GM19238 (cell line): Measurements from ENCODE around the gene KANK2.

ENCODE experiments used
- DNase-seq: peaks from one replicate; pipeline ENCODE4 v3.0.0; 2011; ENCODE audit warnings: low spot score; ENCODE audit not compliant: insufficient read length

KANK2 gene

GRCh38 chr19:11226716-11227166 lies 29.4 kb upstream of the KANK2 start:
- DNase-seq, result no peak

- no peak for DNase-seq
These were observed 28.5 kb upstream of the KANK2 start for GRCh38 chr19:11225815-11226214.

GRCh38 chr19:11225172-11225571 lies 27.8 kb upstream of the KANK2 start:
- no peak for DNase-seq

- no peak for DNase-seq
These were observed 27.1 kb upstream of the KANK2 start for GRCh38 chr19:11224429-11224828.

GRCh38 chr19:11223200-11223599 lies 25.9 kb upstream of the KANK2 start:
- DNase-seq, result no peak

- DNase-seq, result no peak
These were observed 23.8 kb upstream of the KANK2 start for GRCh38 chr19:11221082-11221598.

- DNase-seq, result no peak
These were observed 17.0 kb upstream of the KANK2 start for GRCh38 chr19:11214387-11214786.

- DNase-seq, result no peak
These were observed 13.2 kb upstream of the KANK2 start for GRCh38 chr19:11210656-11210928.

GRCh38 chr19:11209839-11210655 lies 12.7 kb upstream of the KANK2 start:
- DNase-seq, result no peak

- DNase-seq, result no peak
These were observed 11.5 kb upstream of the KANK2 start for GRCh38 chr19:11208561-11209471.

- peak; percentile 45 for DNase-seq
These were observed 8.7 kb upstream of the KANK2 start for GRCh38 chr19:11205939-11206570.

- DNase-seq, result no peak
These were observed 7.6 kb upstream of the KANK2 start for GRCh38 chr19:11204943-11205349.

GRCh38 chr19:11204076-11204602 lies 6.8 kb upstream of the KANK2 start:
- no peak for DNase-seq

- DNase-seq, result peak; percentile 70
These were observed 6.1 kb upstream of the KANK2 start for GRCh38 chr19:11203194-11204075.

- DNase-seq, result no peak
These were observed 5.3 kb upstream of the KANK2 start for GRCh38 chr19:11202488-11203193.

- DNase-seq, result no peak
These were observed 4.4 kb upstream of the KANK2 start for GRCh38 chr19:11201791-11202190.

GRCh38 chr19:11200931-11201330 lies 3.6 kb upstream of the KANK2 start:
- DNase-seq, result no peak

GRCh38 chr19:11200015-11200574 lies 2.8 kb upstream of the KANK2 start:
- DNase-seq, result no peak

GRCh38 chr19:11199517-11199916 lies 2.2 kb upstream of the KANK2 start:
- no peak for DNase-seq
